HG03196 (cell line): Measurements from ENCODE around the gene ARHGAP21.

ENCODE experiments used
- ATAC-seq: cut with Tn5 transposase; IDR thresholded peaks from one replicate; pipeline ENCODE4 v1.9.1; 2021; ENCODE audit not compliant: unreplicated experiment

ARHGAP21 gene

DNA sequence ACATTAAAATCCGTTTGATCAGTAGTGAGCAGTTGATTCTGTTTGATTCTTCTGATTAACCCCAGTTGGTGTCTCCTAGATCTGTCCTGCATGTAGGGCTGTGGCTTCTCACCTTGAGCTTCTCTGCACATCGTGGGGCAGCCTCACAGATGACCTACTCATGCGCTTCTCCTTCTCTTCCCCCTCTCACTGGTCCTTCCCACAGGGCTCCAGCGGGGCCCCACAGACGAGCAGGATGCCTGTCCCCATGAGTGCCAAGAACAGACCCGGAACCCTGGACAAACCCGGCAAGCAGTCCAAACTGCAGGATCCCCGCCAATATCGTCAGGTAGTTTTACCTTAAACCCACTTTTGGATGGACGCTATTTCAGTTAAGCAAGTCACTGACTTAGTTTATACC, 178.9 kb downstream of the ARHGAP21 start:
- no peak for ATAC-seq

DNA sequence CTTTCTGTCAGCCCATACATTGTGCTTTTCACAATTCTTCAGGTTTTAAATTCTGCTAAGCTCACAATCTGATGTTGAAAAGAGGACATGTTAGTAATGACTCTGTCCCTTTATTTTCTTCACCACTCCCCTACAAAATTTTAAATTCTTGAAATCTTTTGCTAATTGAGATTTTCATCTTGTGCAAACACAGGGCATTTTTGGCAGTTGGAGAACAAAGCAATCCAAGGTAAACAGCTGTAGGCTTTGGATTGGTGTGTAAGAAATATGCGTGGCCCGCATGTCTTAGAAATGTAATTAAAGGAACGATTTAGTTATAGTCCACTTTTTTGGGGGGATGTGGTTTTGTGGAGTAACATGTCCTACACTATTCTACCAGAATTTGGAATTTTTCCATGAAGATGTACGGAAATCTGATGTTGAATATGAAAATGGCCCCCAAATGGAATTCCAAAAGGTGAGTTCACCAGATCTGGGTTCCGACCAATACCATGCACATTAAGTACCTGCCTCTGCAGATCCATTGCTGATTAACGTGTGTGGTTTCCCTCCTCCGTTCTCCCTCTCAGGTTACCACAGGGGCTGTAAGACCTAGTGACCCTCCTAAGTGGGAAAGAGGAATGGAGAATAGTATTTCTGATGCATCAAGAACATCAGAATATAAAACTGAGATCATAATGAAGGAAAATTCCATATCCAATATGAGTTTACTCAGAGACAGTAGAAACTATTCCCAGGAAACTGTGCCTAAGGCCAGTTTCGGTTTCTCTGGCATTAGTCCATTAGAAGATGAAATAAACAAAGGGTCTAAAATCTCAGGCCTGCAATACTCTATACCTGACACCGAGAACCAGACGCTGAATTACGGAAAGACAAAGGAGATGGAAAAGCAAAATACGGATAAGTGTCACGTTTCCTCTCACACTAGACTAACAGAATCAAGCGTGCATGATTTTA, 181.1 kb downstream of the ARHGAP21 start:
- no peak for ATAC-seq

DNA sequence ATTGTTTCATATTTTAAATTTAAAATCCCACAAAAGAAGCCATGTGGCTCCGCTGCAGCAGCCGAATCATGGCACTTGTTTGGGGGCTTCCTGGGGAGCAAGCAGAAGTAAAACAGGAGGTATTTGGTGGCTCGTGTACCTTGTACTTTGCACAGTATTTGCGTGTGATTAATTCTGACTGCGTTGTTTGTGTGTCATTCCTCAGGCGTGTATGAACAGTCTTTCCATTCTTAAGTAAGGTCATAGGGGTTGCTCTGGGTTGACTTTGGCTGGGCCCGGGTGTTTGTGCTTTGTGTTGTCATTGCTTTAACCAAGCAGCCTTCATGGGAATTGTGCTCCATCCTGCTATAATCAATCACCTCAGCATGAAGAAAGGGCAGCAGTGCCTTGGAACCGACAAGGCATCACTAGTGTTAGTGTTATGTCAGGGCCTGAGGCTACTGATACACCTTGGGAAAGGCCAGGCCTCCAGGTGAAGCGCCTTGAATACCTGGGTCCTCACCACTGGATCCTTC, 182.4 kb downstream of the ARHGAP21 start:
- no peak for ATAC-seq

DNA sequence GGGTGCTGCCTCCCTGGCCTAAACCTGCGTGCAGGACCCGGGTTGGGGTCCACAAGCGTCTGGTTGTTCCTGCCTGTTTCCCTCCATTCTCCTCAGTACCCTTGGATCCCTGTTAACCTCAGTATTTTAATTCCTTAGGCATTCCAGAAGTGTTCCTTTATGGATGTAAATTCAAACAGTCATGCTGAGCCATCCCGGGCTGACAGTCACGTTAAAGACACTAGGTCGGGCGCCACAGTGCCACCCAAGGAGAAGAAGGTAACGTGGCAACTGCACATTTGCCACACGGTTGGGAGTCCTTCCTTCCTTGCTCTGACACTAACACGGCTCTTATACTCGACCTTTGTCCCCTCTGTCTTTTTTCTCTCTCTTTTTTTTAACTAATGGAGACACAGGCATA, 187.1 kb downstream of the ARHGAP21 start:
- ATAC-seq = no peak

DNA sequence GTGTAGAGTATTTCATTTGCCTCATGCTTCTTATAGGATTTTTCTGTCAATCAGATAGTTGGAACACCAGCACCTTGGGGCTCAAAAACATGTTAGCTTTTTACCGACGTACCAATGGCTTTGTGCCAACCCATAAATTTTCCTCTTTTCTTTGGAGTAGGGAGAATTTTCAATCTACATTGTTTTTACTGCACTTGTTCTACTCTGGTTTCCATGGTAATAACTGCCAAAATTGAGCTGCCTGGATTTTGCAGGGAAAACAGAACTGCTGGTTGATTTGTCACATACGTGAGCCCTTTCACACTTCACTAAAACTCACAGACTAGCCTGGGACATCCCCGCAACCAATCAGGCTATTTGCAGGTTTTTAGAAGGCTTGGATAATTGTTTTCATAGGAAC, 189.7 kb downstream of the ARHGAP21 start:
- ATAC-seq = no peak
